Hematopoietic multipotent progenitor cell treated with erythropoietin and hydrocortisone succinate and interleukin-3 and kit ligand, for 17 days (in vitro differentiated cells): Measurements from ENCODE around the gene WDR82.

Experiments used
- DNase-seq: peaks from one replicate; pipeline ENCODE4 v3.0.0-alpha.2; 2015; ENCODE audit warnings: low spot score

The WDR82 gene

DNA sequence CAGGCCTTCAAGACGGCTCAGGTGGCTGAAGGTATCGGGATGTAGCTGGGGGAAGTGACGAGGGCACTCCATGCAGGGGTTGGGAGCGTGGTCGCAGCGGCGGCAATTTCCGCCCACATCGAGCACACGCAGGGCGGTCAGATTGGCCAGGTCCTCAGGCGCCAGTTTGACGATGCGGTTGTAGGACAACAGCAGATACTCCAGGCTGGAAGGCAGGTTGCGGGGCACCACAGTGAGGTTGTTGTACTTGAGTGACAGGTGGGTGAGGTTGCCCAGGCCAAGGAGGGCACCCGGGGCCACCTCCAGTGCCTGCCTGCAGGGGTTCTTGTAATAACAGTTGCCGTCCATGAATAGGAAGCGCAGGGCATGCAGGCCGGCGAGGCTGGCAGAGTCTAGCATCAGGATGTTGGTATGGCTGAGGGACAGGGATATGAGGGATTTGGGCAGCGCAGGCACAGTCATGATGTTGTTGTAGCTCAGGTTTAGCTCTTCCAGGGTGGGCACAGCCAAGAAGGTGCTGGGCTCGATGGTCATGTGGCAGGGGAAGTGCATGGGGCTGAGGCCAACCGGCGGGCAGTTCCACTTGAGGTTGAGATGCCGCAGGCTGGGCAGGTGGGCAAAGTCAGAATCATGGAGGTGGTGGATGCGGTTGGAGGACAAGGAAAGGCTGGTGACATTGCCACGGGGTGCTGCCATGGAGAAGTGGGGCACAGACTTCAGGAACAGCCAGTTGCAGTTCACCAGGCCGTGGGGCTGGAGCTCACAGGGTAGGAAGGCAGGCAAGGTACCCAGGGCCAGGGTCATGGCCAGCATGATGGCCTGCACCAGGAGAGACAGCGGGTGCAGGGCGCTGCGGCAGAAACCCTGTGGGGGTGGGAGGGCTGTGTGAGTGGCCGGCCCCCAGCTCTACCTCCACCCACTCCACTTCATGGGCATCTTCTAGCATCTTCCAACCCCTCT, 54.7 kb downstream of the WDR82 start:
- no peak for DNase-seq

- no peak for DNase-seq
These were observed 55.9 kb downstream of the WDR82 start for GRCh38 chr3:52222319-52223221.

DNA sequence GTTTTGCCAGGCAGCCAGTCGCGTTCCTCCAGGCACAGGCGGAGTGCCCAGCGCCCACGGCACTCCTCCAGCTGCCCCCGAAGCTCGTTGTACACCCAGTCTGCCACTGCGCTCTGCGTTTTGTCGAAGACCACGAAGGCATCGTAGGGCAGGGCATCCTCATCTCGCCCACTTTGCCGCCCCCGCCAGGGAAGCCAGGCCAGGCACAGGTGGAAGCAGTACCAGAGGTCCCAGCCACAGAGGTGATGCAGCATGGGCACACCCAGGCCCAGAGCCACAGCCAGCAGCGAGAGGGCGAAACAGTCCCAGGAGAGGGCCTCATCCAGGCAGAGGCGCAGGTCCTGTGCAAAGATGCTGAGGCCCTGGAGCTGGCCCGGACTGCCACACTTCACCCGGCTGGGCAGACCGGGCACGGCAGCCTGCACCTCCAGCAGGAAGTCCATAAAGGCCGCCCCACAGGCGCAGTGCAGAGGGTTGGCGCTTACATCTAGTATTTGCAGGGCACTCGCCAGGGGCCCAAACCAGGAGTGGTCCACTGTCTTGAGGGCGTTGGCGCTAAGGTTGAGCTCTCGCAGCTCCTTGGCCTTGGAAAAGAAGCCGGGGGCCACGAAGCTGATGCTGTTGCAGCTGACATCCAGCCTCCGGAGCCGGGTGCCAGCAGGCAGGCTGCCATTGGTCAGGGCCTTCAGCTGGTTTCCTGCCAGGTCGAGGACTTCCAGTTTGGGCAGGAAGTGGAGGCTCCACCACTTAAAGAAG, 56.7 kb downstream of the WDR82 start:
- DNase-seq, result no peak

GRCh38 chr3:52221141-52221562, 57.3 kb downstream of the WDR82 start:
- DNase-seq, result no peak

GRCh38 chr3:52220380-52221026, 57.9 kb downstream of the WDR82 start:
- DNase-seq, result peak; percentile 79

DNA sequence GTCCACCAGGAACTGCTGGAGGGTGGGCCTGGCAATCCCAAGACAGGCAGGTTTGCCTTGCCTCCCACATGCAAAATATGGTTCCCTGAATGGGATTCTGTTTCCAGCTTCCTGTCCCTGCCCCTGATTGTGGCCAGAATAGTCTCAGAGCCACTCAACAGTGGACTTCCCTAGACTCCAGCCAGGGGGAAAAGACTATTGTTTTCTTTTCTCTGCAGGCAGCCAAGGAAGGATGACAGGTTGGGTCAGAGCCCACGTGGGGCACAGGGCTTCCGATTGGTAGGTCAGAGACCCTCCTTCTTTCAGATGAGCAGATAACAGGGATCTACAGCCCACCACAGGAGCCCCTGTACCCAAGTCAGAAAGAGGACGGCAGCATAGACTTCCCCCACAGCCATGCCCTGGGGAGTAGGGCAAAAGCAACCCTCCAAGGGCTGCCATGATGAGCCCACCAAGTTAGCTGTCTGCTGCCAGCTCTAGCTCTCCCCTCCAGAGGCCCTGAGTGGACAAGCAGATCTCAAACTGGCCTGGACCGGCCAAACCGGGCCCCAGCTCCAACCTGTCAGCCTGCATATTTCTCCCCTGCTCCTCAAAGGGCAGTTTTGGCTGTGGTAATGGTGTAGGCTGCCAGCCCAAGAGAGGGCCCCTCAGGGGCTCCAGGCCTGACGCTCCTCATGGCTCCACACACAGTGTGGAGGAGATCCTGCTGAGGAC, 59.4 kb downstream of the WDR82 start:
- DNase-seq, result no peak

DNA sequence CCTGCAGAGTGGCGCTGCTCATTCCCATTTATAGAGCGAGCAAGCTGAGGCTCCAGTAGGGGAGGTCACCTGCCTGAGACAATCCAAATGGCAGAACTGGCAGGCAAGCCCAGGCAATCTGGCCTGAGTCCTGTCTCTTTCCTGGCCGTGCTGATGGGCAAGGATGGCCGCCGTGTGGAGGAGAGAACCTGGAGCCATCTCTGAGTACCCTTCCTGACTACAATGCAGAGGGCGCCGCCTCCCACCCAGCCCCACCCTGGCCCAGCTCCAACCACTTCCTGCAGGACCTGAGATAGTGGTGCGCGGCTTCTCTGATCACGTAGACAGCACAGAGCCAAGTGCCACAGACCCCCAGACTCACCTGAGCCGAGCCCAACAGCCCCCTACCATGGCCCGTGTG, 60.0 kb downstream of the WDR82 start:
- DNase-seq, result no peak

DNA sequence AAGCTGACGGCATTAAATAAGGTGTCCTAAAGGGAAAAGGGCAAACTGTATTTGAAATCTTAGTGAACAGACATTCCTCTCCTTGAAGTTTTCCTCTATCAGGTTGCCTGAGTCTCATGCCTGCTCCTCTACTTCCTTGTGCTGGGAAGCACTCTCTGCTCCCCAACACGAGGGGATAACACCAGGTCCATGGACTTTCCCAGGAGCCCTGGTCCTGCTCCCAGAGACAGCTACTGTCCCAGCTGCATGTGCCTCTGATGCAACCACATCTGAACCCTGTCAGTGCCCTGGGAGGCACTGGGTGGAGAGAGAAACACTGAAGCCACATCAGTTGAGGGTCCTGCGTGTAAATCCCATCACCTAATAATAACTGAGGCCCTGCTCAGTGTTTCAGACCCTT, 60.4 kb downstream of the WDR82 start:
- DNase-seq, result no peak

DNA sequence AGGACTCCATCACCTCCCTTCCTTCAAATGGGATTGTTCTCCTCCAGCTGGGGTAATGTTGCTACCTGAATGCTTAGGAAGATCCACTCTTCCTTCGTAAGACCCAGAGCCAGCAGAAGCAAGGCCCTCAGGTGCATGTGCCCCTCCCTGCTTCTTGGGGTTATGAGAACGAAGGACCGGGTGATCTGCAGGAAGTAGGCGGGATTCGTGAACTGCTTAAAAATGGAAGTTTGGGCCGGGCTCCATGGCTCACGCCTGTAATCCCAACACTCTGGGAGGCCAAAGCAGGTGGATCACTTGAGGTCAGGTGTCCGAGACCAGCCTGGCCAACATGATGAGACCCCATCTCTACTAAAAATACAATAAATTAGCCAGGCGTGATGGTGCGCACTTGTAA, 61.0 kb downstream of the WDR82 start:
- no peak for DNase-seq

DNA sequence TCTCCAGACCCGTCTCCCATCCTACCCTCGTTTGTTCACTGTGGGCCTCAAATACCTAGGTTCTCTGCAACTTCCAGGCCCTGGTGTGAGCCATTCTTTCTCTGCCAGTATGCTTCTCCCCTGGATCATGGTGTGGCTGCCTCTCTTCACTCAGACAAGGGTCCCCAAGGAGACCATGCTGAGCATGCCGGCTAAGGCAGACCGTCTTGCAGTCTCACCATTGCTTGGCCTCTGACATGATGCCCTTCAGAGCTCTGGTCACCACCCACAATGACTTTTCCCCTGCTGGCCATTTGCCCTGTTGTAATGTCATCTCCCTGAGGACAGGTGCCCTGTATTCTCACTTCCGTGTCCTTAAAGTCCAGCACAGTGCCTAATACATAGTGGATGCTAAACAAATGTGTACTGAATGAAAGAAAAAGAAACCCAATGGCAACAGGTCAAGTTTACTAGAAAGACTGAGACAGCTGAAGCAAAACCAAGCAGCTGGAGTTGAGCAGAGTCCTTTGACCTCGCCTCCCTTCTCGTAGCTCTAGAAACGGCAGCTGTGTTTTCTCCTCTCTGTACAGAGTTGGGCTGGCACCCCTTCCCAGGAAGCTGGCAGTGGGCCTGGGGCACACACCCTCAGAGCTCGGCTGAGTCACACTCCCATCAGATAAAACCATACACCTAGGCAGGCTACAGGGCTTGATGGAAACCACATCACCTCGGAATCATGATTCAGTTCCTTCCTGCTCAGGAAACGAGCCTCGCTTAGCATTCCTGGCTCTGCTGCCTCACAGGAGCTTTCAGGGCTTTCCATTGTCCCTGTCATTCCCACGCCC, 61.7 kb downstream of the WDR82 start:
- DNase-seq, result peak; percentile 73

GRCh38 chr3:52215351-52215750, 63.1 kb downstream of the WDR82 start:
- DNase-seq, result no peak

DNA sequence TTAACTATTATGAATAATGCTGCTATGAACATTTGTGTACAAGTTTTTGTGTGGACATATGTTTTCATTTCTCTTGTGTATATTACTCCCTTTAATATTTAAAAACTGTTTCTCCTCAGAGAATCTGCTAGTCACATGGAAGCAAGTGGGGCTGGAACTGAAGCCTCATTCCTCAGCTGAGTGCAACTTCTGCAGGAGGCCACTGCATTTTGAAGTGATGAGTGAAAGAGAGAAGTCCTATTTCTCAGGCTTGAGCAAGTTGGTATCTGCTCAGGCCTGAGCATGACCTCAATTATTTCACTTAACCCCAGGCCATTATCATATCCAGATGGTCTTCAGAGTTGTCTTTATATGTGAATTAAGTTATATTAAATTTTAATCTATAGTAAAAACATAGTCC, 64.5 kb downstream of the WDR82 start:
- DNase-seq, result no peak

DNA sequence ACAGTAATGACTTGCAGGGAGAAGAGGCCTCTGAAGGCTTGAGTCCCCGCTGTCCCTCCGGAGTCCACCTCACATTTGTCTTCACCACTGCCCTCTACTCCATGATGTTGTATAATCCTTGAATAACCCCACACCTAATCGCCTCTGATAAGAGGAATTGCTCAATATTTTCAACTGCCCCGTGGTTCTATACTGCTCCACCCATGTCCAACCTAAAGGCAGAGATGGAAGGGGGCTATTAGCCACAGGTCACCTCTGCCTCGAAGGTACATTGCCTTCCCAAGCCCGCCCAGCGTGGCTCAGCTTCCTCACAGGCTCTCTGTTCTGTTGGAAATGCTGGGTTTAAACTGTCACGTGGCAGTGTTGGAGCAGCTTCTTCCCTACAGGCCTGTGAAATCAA, 65.4 kb downstream of the WDR82 start:
- no peak for DNase-seq

- DNase-seq, result no peak
These were observed 67.1 kb downstream of the WDR82 start for GRCh38 chr3:52211268-52211891.

DNA sequence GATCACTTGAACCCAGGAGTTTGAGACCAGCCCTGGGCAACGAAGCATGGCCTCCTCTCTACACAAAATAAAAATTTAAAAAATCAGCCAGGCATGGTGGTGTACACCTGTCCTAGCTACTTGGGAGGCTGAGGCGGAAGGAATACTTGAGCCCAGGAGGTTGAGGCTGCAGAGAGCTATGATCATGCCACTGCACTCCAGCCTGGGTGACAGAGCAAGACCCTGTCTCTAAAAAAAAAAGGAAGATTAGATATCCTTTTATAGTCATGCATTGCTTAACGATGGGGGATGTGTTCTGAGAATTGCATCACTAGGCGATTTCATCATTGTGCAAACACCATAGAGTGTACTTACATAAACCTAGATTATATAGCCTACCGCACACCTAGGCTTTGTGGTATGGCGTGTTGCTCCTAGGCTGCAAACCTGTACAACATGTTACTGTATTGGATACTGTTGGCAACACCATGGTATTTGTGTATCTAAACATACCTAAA, 67.9 kb downstream of the WDR82 start:
- DNase-seq, result no peak

GRCh38 chr3:52210037-52210436, 68.4 kb downstream of the WDR82 start:
- no peak for DNase-seq

- no peak for DNase-seq
These were observed 69.9 kb downstream of the WDR82 start for GRCh38 chr3:52208556-52208955.

- DNase-seq, result no peak
These were observed 72.6 kb downstream of the WDR82 start for GRCh38 chr3:52205727-52206372.
